GM19467 (cell line): ENCODE results near the gene TMED8.
"Not testable (repeated sequence)": the region's sequence is repeated elsewhere in the genome, so short reads cannot be mapped to it uniquely, and the experiment has no call there.

Experiments
- ATAC-seq: cut with Tn5 transposase; IDR thresholded peaks from one replicate; pipeline ENCODE4 v1.9.1; 2021; ENCODE audit warnings: mild to moderate bottlenecking, moderate library complexity; ENCODE audit not compliant: unreplicated experiment

The TMED8 gene

DNA sequence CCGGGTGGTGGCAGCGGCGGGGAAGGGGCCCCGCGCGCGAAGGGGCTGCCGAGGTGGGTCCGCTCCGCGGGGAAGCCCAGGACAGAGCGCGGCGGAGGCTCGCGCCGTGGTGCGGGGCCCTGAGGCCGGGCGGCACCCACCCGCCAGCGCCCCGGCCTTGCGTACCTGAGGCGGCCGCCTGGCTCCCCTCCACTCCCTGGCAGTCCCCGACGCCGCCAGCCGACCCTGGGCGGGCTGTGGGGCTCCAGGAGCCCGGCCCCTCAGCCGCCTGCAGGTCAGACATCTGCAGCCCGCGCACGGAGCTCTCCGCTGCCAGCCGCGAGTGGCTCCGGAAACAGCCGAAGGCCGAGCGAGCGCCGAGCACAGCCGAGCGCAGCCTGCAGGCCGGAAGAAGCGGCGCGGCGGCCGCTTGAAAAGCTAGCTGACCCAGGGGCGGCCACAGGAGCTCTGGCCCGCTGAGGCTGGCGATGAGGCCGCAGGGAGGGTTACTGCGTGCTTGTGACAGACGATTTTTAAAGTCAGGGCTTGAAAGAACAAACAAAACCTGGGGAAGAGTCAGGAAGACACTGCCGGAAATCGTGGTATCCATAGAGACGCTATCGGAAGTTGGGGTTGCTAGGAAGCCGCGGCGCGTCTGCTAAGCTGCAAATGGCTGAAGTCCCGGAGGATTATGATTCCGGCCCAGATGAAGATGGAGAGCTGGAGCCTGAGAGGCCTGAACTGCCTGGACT lies at the start of gene TMED8, which contains the start of gene SAMD15:
TMED8 (minus strand) TSS at position 324 of the 731 bp plus-strand sequence; CDS start at position 283, 41 bp downstream.
SAMD15 (plus strand) TSS at position 609 of the 731 bp plus-strand sequence; CDS start at position 649, 40 bp downstream.
- ATAC-seq, result peak; percentile 81

- no peak for ATAC-seq
Measured at GRCh38 chr14:77426396-77426795, 49.5 kb upstream of the TMED8 start.

DNA sequence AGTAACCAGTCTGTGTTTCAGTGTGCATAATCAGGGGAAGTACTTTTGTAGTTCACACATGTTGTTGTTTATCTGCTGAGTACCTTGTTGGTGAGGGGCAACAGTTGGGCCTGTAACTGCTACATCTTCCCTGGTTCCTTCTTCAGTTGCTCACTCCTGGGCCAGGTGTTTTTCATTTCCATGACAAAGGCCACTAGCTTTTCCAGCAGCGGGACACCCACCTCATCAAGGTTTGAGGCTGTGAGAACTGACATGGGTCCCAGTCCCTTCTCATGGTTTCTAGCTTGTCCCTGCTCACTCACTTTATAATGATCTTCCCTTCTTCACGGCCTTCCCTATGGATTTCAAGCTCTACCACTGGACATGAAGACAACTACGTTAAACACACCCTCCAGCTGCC lies 48.0 kb upstream of the TMED8 start:
- ATAC-seq, result no peak

DNA sequence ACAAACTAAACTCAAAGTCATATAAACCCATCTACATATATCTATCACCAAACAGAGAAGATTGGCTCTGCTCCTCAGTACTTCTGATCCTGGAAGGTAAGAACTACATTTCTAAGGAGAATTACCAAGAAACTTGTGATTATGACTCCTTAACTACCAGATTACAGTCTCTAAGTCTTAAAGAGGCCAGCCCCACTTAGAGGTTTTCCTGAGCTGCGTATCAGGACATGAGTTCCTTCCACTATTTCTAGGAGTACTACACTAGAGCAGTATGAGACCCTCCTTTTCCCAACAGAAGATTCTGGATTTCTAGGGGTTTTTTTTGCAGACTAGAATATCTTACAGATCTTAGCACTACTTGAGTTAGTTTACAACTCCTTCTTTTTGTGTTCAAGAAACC lies 46.5 kb upstream of the TMED8 start, which contains the start of gene NOXRED1:
NOXRED1 (minus strand) TSS at position 101 of the 400 bp plus-strand sequence. CDS start 634 bp downstream, outside the sequence.
- ATAC-seq, result no peak

- ATAC-seq, result no peak
Measured at GRCh38 chr14:77421201-77421600, 44.3 kb upstream of the TMED8 start.

DNA sequence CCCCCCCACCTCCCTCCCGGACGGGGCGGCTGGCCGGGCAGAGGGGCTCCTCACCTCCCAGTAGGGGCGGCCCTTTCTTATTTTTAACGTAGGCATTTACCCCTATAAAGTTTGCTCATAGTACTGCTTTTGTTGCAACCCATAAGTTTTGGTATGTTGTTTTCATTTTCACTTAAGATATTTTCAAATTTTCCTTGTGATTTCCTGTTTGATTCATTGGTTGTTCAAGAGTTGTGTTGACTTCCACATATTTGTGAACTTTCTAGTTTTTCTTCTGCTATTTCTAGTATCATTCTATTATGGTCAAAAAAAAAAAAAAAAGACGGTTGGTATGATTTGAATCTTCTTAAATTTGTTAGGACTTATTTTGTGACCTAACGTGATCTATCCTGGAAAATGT lies 39.9 kb upstream of the TMED8 start:
- ATAC-seq, result no peak

GRCh38 chr14:77416098-77416497 lies 39.2 kb upstream of the TMED8 start:
- not testable (repeated sequence) for ATAC-seq

- ATAC-seq, result not testable (repeated sequence)
Measured at GRCh38 chr14:77415403-77416030, 38.6 kb upstream of the TMED8 start.

GRCh38 chr14:77409131-77409533 lies 32.2 kb upstream of the TMED8 start:
- no peak for ATAC-seq

DNA sequence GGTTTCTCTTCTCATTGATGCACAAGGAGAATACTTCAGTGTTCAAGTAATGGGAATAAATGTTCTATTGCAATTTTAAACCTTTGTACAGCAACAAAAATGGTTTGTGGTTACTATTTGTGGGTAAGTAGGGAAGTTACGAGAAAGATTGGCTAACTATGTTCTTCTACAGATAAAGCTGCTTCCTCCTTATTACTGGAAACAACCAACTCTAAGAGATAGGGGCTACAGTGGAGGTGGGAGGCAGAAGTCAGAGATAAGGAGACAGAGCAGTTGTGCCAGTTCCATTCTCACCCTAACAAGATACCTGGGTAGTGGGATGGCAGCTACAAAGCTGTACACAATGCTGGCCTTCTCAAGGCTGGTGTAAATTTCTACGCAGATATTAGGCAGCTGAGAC lies 30.3 kb upstream of the TMED8 start:
- no peak for ATAC-seq

- no peak for ATAC-seq
Measured at GRCh38 chr14:77406718-77407117, 29.8 kb upstream of the TMED8 start.

GRCh38 chr14:77406086-77406485 lies 29.2 kb upstream of the TMED8 start:
- ATAC-seq, result no peak

DNA sequence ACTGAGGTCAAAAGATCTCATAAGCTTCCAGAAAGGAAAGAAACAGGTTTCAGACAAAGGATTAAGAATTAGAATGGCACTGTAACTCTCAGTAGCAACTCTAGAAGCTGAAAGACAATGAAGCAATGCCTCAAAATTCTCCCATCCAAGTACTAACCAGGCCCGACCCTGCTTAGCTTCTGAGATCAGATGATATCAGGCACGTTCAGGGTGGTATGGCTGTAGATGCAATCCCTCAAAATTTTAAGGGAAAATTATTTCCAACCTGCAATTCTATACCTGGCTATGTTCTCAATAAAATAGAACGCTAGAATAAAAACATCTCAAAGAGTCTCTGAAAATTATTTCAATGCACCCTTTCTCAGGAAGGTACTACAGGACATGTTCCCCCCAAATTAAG lies 26.9 kb upstream of the TMED8 start:
- no peak for ATAC-seq

DNA sequence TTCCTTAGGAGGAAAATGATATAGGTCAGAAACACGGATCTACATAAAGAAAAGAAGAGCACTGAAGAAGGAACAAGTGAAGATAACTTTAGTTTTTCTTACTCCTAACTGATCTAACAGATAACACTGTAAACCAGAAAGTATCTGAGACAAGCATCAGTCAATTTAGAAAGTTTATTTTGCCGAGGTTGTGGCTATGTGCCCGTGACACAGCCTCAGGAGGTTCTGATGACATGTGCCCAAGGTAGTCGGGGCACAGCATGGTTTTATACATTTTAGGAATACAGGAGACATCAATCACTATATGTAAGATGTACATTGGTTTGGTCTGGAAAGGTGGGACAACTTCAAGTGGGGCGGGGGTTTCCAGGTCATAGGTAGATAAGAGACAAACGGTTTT lies 23.3 kb upstream of the TMED8 start:
- no peak for ATAC-seq

DNA sequence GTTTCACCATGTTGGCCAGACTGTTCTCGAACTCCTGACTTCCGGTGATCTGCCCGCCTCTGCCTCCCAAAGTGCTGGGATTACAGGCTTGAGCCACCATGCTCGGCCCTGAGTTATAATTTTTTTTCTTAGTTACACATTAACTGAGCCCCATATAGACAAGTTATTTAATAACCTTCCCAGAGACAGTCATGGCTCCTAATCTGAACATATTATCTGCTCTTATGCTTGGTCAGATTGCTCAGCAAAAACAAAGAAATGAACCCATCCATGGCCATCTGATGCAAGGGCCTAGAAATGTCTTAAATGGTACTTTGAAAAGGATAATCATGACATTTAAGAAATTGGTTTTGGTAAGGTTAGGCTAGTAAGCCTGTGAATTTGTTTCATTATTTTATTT lies 13.3 kb upstream of the TMED8 start:
- no peak for ATAC-seq

GRCh38 chr14:77378701-77379100 lies 1.8 kb upstream of the TMED8 start:
- ATAC-seq, result no peak

- ATAC-seq, result peak; percentile 5
Measured at GRCh38 chr14:77377502-77377844, 579 bp upstream of the TMED8 start.

DNA sequence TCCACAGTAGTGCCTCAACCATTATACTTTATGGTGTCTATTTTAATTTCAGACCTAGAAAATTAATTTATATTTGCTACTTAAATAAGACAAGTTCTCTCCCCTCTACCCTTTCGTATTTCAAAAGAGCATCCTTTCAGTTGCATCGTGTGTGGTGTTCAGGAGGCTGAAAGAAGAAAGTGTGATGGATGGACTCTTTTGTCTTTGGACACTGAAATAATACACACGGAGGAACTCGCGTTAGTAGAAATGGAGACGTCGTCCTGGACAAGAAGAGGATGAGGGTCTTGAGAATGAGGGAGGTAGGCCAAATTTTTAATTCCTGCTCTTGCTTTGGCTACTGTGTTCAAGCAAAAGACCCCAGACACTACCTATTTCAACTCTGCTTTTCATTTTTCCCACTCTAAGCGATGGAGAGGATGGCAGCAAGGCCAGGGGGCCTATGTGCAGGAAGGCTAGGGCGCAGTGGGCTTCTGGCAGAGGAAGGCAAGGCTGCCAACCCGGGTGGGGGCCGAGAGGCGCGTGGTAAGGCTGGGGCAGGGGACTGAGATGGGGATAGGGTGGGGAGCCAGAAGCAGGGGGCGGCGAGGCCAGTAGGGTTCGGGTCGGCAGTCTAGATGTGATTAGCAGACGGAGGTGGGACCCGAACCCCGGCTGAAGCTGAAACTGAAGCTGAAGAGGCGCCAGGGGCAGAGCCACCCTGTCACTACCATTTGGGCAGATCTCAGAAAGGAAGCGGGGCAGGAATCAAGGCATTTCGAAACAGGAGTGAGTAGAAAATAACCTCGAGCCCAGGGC lies 722 bp downstream of the TMED8 start:
- peak; percentile 5 for ATAC-seq

DNA sequence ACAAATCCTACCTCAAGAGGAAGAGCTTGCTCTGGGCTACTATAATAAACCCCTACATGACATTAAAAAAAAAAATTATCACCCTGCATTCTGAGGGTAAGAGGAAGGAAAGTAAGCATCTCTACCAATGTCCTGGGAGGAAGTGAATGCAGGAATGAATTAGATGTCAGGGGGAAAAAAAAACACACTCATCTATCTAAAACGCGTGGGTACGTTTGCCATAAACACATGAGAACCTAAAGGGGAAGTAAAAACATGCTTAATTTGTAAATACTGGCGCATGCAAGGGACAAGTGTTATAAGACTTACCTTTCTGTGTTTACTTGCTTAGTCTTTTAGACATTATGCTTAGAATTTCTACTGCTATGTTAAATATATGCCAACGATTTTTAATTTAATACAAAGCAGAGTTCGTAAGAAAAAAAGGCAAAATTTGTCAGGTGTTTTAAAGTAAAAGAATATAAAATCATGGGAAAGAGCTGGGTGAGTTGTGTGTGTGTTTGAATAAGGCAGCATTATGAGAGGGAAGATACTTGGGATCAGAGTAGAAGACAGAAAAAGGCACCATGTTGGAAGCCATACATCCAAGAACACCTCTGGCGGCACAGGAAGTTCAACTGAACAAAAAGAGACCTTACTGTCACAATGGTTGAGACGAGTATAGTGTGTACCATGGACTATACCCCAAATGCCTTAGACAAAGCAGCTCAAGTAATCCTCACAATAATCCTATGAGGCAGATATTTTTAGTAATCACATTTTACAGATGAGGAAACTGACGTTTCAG lies 1.5 kb downstream of the TMED8 start:
- ATAC-seq, result no peak

- no peak for ATAC-seq
Measured at GRCh38 chr14:77372304-77372841, 4.5 kb downstream of the TMED8 start.

GRCh38 chr14:77369285-77369684 lies 7.6 kb downstream of the TMED8 start:
- no peak for ATAC-seq
